AG20443 (cell line): ENCODE measurements around the gene CNNM4.

ENCODE experiments used
- DNase-seq: peaks from one replicate; pipeline ENCODE4 v3.0.0; 2012; ENCODE audit warnings: low spot score, mixed read lengths

The CNNM4 gene

DNA sequence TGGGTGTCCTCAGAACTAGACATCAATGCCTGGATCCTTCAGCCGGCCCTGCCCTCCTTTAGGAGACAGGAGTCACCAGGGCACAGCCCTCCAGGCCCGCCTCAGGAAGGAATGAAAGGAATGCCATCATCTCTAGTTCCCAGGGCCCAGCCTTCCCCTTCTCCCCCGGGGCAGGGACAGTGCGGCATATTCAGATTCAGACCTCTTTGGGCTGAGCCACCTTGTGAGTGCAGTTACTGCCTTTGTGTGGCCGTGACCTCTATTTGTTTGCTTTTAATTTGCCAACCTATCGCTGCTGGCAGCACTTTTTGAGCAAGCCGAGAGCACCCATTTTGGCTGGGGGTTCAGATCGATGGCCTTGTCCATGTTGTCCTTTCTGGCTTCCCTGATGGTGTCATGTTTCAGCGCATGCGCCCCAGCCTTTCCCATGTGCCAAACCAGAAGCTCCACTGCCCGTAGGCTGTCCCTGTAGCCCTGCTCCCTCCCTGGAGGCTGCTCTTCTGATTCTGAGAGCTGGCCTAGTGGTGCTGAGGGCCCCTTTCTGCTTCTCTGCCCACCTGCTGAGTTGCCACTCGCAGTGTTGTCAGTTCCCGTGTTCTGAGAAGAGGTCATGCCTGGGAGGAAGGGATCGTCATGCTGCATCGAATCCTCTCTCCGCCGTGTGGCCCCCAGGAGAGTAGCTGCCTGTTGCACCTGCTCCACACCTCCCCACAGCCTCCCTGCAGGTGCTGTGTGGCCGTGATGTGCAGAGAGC lies 72.2 kb downstream of the CNNM4 start:
- DNase-seq, result peak; percentile 80

- DNase-seq, result no peak
Measured at GRCh38 chr2:96835830-96836229, 75.1 kb downstream of the CNNM4 start.

GRCh38 chr2:96837575-96837974 lies 76.9 kb downstream of the CNNM4 start:
- no peak for DNase-seq

- no peak for DNase-seq
Measured at GRCh38 chr2:96838345-96839292, 77.9 kb downstream of the CNNM4 start.

DNA sequence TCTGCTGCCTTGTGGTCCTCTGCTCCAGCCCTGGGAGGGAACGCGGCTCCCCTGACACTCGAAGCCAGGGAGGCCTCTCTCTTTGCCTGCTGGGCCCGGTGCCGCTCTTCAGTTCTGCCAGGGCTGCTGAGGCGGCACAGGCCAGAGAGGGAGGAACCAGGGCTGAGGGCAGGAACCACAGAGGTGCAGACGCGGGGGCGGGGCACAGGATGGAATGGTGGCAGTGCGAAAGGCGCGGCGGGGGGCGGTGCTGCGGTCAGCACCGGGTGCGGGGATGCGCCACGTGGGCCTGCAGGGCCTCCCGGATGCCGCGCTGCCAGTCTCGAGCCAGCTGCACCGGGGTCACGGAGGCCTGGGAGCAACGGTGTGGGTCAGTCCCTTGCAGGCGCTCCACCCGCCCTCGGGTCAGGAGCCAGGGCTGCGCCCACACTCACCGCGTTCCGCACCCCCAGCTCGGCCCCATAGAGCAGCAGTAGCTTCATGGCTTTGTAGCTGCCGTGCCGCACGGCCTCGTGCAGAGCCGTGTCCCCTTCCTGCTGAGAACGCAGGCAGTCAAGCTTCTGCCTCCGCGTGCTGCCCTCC lies 78.7 kb downstream of the CNNM4 start:
- no peak for DNase-seq

DNA sequence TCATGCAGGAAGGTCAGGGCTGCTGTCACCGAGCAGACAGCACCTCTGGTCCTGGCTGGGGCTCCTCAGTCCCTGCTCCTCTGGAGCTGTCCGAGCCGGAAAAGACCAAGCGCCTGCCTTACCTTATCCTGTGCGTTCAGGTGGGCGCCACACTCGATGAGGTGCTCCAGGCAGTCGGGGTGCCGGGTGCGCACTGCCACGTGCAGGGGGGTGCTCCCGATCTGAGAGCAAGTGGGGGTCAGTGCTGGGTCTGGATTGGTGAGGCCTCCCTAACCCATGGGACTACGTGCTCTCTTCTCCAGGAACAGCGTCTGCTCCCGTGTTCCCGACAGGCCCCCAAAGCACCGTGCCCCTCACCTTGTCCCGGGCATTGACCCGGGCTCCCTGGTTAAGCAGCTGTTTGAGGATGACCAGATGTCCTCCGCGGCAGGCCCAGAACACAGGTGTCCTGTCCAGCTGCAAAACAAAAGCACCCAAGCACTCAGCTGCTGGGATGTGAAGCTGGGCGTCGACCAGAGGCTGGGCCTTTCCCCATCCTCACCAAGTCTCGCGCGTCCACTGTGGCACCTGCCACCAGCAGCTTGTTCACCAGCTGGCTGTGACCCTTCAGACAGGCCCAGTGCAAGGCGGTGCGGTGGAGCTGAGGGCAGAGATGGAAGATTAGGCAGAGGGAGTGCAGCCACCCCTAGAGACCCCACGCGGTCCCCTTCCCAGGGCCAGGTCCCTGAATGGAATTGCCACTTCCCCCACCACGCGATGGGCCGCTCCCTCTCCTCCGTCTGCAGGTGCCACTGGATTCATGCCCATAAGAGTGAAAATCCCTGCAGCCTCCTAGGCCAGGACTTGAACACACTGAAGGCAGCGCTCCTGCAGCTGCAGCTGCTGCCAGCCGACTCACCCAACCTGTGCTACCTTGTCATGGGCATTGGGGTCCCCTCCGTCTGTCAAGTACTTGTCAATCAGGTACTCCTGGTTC lies 79.5 kb downstream of the CNNM4 start:
- no peak for DNase-seq

DNA sequence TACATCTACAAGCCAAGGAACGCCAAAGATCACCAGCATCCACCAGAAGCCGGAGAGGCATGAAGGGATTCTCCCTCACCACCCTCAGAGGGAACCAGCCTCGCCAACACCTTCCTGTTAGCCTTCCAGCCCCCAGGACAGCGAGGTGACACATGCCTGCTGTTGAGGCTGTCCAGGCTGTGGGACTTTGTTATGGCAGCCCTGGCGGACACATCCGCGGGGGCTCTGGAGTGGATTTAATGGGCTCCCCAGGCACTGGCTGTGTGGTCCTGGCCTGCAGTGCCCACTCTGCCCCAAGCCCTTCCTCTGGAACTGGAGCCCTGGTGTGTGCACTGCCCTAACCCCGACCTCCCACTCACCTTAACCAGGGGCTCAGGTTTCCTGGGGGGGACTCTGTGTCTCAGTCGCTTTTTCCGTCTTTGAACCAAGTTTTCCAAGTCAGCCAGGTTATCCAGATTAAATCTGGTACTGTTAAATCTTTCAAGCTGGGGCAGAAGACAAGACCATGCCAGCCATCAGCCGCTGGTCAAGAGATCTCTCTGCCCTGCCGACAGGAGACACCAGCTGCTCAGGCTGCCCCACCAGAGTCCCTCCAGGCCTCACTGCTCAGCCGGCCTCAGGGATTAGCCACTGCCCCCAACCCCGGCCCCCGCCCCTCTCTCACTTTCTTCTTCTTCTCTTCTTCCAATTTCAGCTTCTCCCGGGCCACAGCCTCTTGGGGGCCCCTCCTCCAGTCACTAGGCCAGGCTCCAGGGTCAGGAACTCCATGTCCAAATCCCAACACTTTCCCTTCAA lies 81.2 kb downstream of the CNNM4 start:
- no peak for DNase-seq

GRCh38 chr2:96842600-96842999 lies 81.9 kb downstream of the CNNM4 start:
- DNase-seq, result no peak

- no peak for DNase-seq
Measured at GRCh38 chr2:96843538-96844268, 83.0 kb downstream of the CNNM4 start, which contains the start of gene ANKRD23. Gene ANKRD23, minus strand, starts transcription at chr2:96844021. Its CDS starts 29 bp downstream, at chr2:96843992.

GRCh38 chr2:96844405-96844808 lies 83.7 kb downstream of the CNNM4 start:
- DNase-seq, result no peak

- DNase-seq, result no peak
Measured at GRCh38 chr2:96846825-96847224, 86.1 kb downstream of the CNNM4 start.

DNA sequence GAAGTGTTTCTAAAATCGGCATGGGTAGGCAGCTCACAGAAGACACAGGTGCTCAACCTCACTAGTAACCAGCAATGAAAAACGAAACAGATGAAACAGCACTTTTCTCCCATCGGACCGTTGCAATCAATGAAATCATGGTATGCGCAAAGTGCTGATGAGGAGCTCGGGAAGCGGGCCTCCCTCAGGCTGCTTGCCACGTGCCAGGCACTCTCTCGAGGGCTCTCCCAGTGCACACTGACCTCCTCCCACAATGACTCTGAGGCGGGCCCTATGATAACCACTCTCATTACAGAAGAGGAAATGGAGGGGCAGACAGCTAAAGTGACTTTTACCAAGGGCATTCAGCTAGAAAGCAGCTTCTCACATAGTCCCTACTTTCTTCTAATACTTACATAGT lies 86.9 kb downstream of the CNNM4 start:
- DNase-seq, result no peak

DNA sequence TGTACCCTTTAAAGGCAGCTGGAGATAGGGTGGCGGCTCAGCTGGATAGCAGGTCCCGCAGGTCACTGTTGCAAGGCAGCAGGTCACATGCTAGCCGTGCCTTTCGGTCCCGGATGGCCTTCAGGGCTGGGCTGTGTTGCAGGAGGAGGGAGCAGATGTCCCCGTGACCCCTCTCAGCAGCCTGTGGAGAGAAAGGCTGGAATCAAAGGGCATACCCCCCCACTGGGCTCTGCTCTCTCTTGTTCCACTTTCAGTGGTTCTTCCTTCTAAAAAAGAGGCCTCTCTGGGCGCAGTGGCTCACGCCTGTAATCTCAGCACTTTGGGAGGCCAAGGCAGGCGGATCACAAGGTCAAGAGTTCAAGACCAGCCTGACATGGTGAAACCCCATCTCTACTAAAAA lies 87.6 kb downstream of the CNNM4 start:
- no peak for DNase-seq

GRCh38 chr2:96852667-96853066 lies 92.0 kb downstream of the CNNM4 start:
- no peak for DNase-seq

- DNase-seq, result no peak
Measured at GRCh38 chr2:96853321-96853720, 92.6 kb downstream of the CNNM4 start.

DNA sequence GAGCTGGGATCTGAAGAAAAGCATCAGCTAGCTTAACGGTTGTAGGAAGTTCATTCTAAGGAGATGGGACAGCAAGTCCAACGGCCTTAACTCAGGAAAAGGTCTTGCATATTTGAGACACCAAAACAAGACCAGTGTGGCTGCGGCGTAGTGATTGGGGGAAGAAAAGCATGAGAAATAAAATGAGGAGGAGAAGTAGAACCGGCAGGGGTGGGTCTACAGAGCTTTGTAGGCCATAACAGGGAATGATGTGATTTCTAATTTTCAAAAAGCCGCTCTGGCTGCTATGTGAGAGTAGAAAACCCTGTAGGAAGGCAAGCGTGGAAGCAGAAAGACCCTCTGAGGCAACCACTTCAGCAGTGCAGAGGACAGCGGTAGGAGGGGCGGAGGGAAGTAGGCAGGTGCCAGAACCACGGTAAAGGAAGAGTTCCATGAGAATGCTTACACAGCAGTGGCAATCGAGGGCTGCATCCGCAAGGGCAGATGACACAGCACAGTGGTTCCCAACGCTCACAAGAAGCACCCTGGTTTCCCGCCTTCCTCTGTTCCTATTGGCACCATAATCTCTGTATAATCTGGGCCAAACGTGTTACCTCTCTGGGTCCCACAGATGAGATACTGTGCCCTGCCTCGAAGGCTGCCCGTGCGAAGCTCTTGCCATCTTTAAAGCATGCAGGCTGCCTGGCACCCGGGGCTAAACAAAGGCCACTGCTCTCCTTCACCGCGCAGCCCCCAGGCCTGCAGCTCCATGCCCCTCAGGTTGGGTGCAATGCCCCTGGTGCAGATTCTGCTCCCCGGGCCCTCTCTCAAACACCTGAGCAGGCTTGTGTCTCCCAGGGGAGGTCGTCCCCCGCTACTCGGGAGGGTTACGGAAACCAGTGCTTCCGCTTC lies 96.3 kb downstream of the CNNM4 start:
- no peak for DNase-seq

DNA sequence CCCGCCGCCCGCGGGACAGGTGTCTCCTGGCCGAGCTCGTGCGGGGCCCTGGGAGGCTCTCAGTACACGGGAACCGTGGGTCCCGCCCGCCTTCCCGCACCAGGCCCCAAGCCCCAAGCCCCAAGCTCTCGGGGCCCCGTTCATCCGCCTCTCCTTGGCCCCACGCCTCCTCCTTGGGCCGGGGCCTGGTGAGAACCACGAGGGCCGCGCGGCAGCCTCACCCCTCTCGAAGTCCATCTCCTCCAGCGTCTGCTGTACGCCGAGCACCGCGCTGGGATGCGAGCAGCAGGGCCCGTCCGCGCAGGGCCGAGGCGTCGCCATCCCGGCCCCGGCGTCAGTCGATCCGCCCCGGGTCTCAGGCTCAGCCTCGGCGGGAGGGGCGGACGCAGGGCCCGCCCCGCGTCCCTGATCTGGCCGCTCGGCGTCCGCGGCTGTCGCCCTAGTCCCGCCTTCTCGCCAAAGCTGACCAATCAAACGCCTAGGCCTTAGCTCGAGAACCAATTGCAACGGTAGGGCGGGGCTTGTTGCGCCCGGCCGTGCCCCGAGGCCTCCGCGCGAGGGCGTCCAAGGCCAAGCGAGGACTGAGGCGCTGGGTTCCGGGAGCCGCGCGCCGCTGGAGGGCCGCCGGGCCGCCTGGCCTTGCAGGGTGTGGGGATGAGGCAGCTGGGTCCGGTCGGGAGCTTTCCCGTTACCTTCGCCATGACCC lies 97.1 kb downstream of the CNNM4 start, which contains the start of gene ANKRD39:
Gene ANKRD39, minus strand, starts transcription at position 350 of the 706 bp plus-strand sequence. Its CDS starts 29 bp downstream, at position 321.
- peak; percentile 99 for DNase-seq

- DNase-seq, result no peak
Measured at GRCh38 chr2:96859099-96859649, 98.5 kb downstream of the CNNM4 start.
